ENCODE data around the gene TBC1D5.
"Not testable (repeated sequence)": the region's sequence is repeated elsewhere in the genome, so short reads cannot be mapped to it uniquely, and the experiment has no call there.

Gene TBC1D5

DNA sequence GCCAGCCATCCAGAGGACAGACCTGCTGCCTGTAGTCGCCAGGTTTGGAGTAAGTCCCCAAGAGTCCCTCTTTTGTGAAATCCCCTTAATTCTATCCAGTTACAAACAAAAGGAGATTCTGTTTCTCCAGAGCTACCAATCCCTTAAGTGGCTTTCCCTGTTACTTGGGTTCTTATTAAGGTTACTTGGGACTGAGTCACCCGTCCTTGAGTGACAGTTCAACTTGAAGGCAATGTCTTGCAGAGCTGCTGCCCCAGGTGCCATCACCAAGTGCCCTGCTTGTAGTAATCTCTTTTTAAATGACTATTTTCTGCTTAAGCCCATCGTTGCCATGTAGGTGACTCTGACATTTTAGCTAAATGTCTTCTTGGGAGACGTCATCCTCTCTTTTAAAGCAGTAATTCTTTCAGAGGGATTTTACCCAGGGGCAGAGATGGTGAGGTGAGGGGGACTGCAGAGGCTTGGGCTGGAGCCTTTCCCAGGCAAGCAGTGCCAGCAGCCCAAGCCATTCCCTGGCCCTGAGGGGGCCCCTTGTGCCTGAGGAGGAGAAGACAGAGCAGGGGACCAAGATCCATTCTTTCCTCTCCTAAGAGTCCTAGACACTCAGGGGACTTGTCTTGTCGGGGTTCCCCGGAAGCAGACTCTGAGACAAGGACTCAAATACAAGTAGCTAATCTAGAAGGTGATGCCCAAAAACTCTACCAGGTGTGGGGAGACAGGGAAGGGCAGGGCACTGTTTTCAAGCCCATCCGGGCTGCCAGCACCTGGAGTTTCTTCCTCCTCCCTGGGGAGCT, 604.0 kb downstream of the TBC1D5 start:
- no peak for DNase-seq (ENCODE audit: low read depth in 2 of 2)

DNA sequence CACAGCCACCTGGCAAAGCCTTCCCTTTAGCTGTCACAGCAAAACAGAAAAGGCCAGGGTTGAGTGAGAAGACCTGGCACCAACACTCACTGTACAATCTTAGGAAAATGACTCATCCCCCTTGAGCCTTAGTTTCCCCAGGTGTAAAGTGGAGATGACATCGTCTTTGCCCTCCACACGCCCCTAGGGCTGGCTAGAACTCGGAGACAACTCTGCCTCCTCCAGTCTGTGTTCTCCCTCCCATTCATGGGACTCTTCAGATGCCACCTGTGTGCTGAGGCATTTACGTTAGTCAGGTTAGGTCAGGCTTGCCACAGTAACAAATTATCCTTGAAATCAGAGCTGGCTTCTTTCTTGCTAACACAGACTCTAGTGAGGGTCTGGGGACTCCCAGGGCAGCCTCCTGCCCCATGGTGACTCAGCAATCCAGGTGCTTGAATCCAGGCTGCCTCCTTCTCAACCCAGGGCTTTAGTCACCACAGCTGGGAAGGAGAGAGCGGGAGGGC, 605.1 kb downstream of the TBC1D5 start:
- DNase-seq (ENCODE audit: low read depth in 2 of 2), result no peak

DNA sequence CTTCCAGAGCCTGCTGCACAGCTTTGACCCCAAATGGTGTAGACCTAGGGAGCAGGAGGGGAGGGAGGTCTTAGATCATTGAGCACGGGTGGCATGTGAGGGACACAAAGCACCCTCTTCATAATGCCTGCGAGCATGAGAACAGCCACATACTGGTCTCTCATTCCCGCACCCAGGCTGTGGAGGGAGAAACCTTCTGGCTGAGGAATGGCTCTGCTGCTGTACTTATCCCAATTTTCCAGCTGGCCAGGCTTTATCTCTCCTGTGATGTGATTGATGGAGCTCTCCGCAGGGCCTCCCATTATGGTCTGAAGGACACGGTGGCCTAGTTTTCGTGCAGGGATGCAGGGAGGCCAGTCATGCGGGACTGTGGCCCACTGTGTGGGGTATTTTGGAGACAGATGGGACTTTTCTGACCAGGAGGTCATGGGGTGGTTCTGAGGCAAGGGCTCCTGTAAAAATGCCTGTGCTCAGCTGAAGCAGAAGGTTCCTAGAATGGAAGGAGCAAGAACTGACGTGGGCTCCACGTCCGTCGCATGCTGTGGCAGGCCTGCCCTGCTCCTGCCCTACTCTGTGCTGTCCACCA, 606.2 kb downstream of the TBC1D5 start:
- no peak for DNase-seq (ENCODE audit: low read depth in 2 of 2)

DNA sequence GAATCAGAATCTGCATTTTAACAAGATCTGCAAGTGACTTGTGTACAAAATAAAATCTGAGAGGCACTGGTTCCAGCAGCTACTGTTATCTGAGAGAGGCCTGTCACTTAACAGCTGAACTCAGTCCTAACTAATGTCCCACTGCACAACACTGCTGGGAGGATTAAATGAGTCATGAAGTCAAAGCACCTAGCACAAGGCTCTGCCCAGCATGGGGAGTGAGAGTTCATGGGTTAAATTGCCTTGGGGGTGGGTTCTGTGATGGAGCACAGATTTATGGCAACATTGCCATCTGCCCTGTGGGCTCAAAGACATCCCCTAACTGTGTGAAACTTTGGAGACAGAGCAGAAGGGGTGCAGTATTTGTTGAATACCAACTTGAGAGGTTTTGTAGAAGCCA, 606.7 kb downstream of the TBC1D5 start:
- no peak for DNase-seq (ENCODE audit: low read depth in 2 of 2)

DNA sequence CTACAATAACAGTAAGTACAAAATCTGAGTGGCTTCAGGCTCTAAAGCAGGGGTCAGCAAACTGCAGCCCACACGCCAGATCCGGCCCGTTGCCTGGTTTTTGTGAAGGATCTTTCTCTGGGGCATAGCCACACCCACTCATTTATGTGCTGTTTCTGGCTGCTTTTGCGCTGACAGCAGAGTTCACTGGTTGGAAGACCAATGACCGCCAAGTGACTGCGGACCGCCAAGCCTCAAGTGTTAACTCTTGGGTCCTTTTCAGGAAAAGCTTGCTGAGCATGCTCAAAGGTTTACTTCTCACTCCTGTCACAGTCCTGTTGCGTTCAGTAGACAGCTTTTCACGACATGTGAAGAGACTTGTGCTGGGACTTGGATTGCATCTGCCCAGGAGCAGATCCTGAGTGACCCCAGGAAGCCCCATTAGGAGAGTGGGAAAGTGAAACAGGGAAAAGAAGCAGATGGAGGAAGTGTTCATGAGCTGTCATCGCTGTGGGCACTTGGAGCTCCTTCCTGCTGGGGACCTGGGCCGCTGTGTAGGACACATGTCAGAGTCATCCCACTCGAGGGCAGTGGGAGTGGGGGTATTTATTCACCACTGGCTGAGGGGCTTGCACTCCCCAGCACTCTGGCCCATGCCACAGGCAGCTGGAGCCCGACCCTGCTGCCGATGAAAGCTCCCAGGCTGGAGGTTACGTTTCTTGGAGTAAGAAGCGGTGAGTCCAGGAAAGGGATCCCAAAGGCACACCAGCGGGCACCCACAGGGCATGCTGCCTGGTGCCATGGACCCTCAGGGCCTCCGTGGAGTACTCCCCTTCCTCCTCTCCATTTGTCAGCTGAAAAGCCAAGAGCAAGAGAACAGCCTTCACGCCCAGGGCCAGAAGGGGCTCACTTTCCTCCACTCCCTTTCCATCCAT, 608.5 kb downstream of the TBC1D5 start:
- no peak for DNase-seq (ENCODE audit: low read depth in 2 of 2)

DNA sequence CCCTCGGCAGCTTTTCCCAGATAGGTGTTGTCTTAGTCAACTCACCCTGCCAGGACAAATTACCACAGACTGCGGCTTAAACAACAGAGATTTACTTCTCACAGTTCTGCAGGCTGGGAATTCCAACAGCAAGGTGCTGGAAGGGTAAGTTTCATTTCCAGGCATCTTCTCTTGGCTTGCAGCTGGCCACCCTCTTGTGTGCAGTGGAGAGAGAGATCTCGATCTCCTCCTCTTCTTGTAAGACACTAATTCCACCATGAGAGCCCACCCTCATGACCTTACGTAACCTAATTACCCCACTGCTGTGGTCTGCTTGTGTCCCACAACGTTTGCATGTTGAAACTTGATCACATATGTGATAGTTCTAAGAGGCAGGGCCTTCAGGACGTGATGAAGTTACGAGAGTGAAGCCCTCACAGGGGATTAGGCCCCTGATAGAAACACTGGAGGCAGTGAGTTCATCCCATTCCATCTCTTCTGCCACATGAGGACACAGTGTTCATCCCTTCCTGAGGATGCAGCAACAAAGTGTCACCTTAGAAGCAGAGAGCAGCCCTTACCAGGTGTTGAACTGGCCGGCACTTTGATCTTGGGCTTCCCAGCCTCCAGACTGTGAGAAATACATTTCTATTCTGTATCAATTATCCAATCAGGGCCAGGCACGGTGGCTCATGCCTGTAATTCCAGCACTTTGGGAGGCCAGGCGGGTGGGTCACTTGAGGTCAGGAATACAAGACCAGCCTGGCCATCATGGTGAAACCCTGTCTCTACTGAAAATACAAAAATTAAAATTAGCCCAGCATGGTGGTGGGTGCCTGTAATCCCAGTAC, 609.9 kb downstream of the TBC1D5 start:
- DNase-seq (ENCODE audit: low read depth in 2 of 2), result no peak

DNA sequence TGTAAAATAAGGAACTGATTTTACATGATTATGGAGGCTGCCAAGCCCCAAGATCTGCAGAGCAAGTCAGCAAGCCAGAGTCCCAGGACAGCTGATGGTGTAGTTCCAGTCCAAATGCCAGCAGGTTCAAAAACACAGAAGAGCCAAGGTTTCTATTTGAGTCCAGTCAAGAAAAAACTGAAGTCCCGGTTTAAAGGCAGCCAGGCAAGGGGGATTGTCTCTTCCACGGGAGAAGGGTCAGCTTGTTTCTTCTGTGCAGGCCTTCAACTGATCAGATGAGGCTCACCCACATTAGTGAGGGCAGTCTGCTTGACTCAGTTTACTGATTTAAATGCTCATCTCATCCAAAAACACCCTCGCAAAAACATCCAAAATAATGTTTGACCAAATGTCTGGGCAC, 611.5 kb downstream of the TBC1D5 start:
- DNase-seq (ENCODE audit: low read depth in 2 of 2), result no peak

DNA sequence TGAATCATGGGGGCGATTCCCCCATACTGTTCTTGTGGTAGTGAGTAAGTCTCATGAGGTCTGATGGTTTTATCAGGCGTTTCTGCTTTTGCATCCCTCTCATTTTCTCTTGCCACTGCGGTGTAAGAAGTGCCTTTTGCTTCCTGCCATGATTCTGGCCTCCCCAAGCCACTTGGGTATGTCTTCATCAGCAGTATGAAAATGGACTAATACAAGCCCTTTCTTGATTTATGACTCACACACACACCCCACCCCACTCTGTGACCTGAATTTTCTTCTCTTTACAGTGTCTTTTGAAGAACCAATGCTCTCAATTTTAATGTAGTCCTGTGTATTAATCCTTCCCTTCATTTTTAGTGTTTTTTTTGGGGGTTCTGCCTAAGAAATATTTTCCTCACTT, 612.9 kb downstream of the TBC1D5 start:
- no peak for DNase-seq (ENCODE audit: low read depth in 2 of 2)

DNA sequence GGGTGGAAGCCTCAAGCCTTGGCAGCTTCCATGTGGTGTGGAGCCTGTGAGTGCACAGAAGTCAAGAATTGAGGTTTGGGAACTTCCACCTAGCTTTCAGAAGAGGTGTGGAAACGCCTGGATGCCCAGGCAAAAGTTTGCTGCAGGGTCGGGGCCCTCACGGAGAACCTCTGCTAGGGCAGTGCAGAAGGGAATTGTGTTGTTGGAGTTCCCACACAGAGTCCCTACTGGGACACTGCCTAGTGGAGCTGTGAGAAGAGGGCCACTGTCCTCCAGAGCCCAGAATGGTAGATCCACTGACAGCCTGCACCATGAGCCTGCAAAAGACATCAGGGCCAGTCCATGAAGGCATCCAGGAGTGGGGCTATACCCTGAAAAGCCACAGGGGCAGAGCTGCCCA, 613.8 kb downstream of the TBC1D5 start:
- DNase-seq (ENCODE audit: low read depth in 2 of 2), result not testable (repeated sequence)

DNA sequence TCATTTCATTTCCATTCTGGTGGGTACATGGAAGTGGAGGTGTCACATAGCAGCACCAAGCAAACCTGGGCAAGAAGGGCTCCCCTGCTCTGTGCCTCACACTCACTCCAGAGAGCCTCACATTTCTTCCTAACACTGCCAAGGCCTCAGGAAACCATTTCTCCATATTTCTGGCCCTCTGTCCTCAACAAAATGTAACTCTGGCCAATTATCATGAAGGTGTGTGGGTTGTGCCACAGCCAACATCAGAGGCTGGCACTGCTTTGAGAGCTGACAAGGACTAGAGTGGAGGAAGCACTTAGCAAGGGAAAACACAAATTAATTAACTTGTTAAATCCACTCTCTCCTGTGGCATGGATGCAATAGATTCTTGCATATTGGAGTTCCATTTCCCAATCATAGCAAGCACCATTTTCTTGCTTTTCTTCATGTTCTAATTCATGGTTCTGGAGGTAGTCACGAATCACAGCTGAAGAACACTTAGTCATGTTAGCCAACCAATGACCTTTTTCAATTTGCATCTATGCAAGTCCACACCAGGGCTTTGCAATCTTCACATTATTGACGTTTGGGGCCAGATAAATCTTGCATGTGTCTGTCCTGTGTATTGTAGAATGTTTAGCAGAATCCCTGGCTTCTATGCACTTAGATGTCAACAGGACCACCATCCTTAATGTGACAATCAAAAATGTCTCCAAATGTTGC, 616.5 kb downstream of the TBC1D5 start:
- DNase-seq (ENCODE audit: low read depth in 2 of 2), result no peak

DNA sequence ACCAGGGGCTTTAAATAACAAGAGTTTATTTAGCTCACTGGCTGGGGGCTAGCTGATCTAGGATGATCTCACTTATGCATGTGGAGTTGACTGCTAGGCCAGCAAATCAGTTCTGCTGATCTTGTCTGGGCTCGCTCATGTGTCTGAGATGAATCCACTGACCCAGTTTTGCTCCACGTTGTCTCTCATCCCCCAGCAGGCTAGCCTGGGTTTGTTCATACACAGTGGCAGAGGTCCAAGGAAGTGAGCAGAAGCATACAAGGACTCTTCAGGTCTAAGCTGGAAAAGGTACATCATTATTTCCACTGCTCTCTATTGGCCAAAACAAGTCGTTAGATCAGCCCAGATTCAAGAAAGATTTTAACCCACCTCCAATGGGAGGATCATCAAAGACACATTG, 619.7 kb downstream of the TBC1D5 start:
- DNase-seq (ENCODE audit: low read depth in 2 of 2), result no peak

DNA sequence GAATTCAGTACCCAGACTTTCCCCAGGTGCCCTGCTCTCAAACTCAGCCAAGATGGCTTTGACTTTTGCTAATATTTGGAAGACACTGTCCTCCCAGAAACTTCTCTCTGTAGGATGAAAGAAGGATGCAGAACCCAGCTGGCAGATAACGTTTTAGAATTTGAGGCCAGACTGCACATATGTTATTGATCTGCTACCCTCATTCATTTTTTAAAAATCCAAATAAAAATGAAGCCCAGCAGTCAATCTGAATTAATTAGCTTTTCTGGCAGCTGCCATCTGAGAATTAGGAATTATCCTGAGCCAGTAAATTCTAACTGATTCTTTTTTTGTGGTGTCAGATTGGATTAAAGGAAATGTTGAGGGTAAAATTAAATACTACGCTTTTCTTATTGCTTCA, 621.1 kb downstream of the TBC1D5 start:
- no peak for DNase-seq (ENCODE audit: low read depth in 2 of 2)

DNA sequence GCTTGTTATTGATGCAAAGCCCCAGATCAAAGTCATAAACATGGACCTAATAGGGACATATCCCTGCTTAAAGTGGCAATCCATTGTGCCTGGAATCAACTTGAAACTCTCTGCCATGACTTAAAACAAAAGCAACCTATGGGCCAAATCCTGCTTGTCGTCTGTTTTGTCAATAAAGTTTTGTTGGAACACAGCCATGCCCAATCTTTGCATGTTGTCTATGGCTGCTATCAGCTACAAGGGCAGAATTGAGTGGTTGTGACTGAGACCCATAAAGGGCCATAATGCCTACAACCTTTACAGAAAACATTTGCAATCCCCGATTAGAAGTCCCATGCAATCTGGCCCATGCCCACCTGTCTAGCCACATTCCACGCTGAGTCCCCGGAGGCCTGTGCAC, 622.3 kb downstream of the TBC1D5 start:
- no peak for DNase-seq (ENCODE audit: low read depth in 2 of 2)

DNA sequence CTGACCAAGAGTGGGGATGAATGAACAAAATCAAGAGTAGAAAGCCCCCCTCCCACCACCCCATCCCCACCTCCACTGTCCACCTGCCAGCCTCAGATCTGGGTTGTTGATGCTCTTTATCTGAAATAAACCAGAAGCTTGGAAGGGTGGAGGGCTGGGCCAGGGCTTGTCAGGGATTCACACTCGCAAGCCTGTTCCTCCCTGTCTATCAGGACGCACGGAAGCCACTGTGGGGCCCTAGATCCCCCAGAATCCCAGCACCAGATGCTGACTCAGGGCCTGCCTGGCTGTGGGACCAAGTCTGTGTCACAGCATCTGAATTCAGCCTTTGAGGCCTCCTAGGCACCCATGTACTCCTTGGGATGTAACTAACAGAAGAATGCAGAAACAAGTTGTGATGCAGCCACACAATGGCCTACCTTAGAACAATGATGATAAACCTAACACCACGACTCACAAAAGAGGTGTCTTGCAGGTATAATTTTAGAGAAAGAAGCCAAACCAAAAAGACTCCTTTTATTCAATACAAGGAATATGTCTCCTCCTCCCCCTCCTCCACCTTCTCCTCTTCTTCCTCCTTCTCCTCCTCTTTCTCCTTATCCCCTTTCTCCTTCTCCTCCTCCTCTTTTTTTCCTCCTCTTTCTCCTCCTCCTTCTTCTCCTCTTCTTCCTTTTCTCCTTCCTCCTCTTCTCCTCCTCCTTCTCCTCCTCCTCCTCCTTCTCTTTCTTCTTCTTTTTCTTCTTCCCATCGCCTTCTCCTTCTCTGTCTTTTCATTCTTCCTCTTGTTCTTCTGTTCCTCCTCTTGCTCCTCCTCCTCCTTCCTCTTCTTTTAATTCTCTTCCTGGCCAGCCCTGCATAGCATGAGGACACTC, 623.0 kb downstream of the TBC1D5 start:
- DNase-seq (ENCODE audit: low read depth in 2 of 2), result no peak

DNA sequence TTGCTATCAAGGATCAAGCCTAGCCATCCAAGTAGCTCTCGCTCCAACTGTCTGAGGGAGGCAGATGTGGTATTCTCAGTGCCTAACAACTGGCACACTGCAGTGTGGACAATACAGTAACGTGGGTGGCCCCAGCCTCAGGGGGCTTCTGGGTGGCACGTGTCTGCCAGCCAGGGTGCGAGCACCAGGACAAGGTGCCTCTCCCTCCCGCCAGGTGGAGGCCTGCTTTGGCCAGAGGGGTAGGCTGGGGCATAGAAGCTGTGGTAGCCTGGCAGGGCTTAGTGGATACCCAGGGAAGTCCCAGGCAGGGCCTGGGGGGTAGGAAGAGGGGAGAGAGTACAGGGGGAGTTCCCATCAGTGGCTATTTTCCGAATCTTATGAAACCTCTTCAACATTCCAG, 623.7 kb downstream of the TBC1D5 start:
- DNase-seq (ENCODE audit: low read depth in 2 of 2), result no peak

DNA sequence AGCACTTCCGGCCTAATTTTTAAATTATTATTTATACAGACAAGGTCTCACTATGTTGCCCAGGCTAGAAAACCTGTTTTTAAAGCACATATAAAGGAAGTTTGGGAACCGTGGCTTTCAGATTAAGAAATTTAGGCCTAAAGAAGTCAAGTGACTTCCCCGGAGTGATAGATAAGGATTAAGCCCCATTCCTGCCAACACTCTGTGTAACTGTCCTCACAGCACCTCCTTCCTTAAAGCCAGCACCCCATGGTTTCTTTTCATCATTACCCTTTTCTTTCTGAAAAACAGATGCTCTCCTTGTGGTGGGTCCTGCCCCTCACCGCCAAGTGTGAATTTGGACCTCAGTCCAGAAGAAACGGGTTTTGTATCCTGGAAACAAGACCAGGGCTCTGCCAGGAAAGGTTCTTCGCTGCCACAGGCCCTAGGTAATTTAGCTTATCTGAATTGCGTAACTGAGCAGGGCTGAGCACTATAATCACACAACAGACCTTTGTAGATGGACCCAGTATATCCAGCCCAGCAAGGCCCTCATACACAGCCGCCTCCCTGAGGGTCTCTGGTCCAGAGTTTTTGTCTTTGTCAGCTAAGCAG, 626.3 kb downstream of the TBC1D5 start:
- no peak for DNase-seq (ENCODE audit: low read depth in 2 of 2)

DNA sequence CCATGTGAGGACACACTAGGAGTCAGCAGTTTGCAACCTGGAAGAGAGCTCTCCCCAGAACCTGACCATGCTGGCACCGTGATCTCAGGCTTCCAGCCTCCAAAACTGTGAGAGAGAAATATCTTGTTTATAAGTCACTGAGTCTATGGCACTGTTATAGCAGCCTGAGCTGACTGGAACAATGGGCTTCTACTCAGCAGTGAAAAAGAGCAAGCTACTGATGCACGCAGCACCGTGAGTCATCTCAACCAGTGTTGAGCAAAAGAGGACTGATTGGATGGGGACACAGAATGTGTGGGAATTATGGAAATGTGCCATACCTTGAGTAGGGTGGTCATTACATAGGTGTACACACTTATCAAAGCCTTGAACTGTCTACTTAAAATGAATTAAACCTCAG, 627.2 kb downstream of the TBC1D5 start:
- DNase-seq (ENCODE audit: low read depth in 2 of 2), result no peak

DNA sequence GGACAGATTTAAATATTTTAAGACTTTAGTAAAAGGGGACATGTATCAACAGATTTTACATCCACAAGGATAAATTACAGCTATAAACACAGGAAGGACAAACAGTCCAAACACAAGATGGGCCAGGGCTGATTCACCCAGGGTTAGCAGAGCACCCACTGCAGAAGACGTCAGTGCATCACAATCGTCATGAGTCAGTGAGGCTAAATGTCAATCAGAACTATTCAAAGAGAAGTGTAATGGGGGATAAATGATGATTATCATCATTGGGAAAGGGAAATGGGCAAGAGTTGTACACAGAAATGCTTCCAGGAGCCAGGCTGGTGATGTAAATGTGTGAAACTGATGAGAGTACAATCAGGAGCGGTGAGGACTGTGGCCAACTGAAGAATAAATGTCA, 630.8 kb downstream of the TBC1D5 start:
- DNase-seq (ENCODE audit: low read depth in 2 of 2), result no peak

DNA sequence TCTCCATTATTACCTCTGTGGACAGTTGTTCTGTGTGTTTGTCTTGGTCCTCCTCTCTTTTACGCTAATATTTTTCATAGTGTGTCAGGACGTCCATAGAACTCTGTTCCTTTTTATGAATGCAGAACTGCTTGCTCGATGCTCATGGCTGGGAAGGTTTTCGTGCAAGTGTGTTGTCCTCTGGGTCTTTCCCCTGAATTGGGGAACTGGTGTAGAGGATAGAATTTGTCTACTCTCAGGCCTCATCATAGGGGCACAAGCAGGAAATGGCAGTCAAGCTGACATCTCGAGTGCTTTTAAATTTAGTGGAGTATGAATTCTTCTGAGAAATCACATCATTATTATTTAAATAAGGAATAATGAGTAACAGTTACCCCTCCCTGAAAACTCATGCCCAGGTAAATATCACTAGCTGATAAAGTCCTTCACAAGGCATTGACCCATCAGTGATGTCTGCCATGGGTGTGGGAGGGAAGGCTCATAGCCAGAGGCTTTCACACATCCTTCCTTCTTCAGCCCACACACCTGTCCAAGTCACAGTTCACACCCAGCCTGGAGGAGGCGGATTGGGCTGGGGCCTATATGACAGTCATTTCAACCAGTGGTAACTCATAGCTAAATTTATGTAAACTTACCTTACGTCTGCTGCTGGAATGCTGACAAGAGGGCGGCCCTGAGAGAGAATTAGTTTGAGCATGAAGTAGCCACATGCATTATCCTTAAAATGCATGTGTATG, 631.6 kb downstream of the TBC1D5 start:
- DNase-seq (ENCODE audit: low read depth in 2 of 2), result no peak

Measured in stimulated activated CD8-positive, alpha-beta memory T cell treated with anti-CD3 and anti-CD28 coated beads, Interleukin-15, amount 100 ng/mL, for 4 hours (primary cell).